ENCODE data around the gene MACROD2.
"Not testable (repeated sequence)": the region's sequence is repeated elsewhere in the genome, so short reads cannot be mapped to it uniquely, and the experiment has no call there.

MACROD2 gene

DNA sequence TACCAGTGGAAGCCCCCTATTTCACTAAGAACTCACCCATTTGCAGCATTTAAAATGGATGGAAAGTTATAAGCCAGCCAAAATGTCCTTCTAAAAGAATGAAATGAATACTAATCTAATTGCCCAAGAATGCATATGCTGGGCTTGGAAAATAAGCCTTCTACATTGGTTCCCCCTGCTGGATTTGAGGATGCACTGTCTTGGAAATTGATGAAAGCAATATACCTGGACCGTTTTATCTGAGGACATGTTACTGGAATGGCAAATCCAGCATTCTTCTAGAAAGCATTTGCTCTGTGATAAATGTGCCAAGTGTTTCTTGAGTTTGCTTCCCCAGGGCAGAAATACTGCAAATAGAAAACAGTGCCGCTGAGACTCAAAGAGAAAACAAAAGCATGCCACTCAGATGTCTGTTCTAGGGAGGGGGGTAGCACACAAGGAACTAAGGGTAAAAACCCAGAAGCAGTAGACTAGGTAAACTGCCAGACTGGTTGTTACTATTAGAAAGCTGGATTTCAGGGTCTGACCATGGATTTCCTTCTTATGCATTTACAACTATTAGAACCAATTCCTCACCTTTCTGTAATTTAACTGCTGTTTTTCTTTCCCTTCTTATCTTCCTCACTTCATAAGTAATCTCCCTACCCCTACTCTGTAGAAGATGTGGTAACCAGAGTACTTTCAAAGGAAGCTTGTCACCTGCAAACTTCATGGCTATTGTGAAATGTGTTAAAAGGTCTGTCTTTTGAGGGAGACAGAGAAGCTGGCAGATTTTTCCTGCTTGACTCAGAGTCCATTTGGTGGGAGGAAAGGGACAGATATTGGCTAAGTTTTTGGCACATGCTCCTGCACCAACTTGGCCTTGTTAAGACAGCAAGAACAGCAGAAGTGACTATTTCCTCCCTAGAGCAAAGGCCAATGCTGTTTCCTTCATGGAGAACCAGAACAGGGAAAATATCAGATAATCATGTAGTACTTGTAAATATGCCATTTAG lies 1935.3 kb downstream of the MACROD2 start:
- DNase-seq (ENCODE audit: low read depth in 2 of 2) = no peak

DNA sequence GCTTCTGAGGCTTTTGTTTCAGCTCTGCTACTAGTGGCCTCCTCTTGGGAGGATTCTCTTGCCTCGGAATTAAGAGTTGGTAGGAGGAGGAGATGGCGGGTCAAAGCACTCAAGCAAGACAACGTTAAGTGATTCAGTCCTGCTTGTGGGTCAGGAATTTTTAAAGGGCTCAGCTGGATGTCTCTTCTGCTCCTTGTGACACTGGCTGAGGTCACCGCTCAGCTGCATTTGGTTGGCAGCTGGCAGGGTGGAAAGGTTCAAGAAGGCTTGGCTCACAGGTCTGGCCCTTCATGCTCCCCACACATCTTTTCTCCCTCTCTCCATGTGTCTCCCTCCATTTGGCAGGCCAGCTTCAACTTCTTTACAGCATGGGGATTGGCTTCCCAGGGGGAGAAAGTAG lies 1936.6 kb downstream of the MACROD2 start:
- no peak for DNase-seq (ENCODE audit: low read depth in 2 of 2)

DNA sequence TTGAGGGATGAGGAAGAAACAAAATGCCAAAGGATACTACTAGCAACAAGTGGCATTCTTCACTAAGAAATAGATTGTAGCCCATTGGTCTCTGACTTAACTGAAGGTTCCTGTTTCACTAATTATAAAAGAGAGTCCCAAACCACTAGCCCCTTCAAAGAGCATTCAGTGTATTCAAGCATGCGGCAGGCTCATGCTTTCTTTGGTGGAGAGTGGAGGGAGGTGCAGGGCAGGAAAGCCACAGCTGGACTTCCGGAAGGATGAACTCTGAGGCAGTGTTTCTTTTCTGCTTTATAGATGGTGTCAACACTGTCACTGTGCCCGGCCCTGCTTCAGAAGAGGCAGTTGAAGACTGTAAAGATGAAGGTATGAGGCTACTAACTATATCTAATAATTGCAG lies 1941.9 kb downstream of the MACROD2 start:
- DNase-seq (ENCODE audit: low read depth in 2 of 2) = no peak

DNA sequence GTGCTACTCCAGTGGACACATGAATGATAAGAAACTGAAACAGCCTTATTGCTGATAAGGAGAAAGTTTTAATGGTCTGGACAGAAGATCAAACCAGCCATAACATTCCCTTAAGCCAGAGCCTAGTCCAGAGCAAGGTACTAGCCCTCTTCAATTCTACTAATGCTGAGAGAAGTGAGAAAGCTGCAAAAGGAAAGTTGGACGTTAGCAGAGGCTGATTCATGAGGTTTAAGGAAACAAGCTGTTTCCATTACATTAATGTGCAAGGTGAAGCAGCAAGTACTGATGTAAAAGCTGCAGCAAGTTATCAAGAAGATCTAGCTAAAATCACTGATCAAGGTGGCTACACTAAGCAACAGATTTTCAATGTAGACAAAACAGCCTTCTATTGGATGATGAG lies 1943.5 kb downstream of the MACROD2 start:
- DNase-seq (ENCODE audit: low read depth in 2 of 2) = no peak

DNA sequence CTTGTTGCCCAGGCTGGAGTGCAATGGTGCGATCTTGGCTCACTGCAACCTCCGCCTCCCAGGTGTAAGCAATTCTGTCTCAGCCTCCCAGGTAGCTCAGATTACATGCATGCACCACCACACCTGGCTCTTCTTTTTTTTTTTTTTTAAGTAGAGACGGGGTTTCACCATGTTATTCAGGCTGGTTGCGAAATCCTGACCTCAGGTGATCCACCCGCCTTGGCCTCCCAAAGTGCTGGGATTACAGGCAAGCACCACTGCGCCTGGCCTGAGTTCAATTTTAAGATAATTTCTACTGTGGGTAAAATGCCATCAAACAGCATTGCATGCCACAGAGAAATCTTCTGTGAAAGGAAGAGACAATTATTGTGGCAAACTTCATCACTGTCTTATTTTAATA lies 1944.8 kb downstream of the MACROD2 start:
- DNase-seq (ENCODE audit: low read depth in 2 of 2) = no peak

DNA sequence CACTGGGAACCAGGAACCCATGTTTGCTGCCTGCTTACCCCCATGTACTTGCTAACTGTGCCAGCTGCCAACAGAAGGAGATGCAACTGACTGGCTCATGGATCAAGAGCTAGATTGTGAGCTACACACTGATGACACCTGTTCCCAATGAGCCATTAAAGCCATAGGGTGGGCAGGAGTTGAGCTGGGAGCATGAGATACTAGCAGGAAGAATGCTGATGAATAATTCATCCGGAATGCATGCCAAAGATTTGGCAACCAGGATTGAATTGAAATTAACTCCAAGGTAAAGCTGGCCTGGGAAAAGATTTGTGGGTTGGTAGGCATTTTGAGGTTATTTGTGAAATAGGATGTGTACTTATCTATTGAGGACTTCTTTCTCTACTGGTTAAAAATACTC lies 1946.8 kb downstream of the MACROD2 start:
- DNase-seq (ENCODE audit: low read depth in 2 of 2) = no peak

DNA sequence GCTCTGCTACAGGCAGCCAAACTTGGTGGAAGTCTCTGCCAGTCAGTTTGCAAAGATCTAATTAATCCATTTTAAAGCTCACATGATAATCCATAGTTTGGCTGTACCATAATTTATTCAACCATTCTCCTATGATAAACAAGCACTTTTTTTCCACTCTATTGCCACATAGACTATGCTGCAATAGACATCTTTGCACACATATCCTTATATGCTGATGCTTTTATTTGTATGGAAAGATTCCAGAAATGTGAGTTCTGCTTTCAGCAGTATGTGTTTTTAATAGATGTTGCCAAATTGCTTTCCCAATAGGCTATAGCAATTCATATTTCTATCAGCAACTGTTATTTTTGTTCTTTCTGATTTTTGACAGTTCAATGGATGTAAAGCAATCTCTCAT lies 1950.0 kb downstream of the MACROD2 start:
- no peak for DNase-seq (ENCODE audit: low read depth in 2 of 2)

DNA sequence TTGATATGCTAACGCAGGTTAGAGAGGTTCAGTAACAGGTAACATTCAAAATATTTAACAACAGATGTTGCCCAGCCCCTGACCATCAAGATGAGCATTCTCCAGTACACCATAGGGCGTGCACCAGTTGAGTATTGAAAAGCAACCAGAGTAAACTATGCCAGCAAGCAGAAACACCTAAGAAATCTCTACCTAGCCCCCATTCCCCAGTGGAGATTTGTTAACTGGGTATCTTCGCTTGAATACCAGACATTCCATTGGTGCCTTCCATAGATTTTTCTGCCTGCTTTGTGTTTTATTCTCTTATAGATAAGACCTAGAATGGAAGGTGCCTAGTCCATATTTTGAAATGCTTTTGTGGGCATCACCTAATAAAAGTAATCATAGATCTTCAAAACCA lies 1954.1 kb downstream of the MACROD2 start:
- no peak for DNase-seq (ENCODE audit: low read depth in 2 of 2)

DNA sequence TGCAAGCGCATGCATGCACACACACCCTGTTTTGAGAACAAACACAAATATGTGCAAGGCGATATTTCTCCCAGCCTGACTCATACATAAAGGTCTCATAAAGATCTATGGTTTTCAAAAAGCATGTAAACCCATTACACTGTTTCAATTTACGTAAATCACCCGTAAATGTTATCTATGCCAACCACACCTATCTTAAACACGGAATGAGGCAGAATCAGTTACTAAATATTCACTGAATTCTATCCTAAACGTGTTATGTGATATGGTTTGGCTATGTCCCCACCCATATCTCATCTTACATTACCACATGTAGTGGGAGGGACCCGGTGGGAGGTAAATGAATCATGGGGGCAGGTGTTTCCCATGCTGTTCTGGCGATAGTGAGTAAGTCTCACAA lies 1956.3 kb downstream of the MACROD2 start:
- no peak for DNase-seq (ENCODE audit: low read depth in 2 of 2)

DNA sequence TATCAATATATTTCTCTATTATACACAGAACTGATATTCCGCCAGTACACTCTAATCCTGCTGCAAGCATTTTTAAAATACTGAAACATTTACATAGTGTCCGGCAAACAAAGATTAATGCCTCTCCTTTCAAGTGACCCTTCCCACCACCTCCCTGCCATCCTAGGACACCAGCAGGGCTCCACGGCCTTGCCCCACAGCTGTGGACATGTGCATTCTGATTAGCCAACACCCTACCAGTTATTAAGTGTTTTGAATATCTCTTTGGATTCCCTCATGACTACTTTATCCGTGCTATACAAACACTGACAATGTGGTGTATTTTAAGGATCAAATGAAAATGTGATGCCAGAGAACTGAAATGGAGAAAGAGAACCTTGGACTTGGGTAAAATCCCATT lies 1962.8 kb downstream of the MACROD2 start:
- no peak for DNase-seq (ENCODE audit: low read depth in 2 of 2)

DNA sequence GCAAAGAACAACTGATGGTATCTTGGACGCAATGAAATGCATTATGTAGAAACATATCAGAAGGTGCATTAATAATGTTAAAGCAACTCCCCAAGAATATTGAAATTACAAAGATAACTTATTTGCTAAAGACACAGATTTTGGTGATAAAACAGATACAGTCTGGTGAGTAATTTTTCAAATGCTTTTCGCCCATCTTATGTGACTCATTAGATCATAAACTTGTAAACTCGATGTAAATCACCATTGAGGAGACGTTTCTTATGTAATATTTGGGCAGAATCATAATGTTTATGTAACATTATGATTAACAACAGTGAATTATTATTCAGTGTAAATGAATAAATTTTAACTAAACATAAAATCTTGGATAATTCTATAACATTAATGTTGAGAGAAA lies 1969.8 kb downstream of the MACROD2 start:
- no peak for DNase-seq (ENCODE audit: low read depth in 2 of 2)

DNA sequence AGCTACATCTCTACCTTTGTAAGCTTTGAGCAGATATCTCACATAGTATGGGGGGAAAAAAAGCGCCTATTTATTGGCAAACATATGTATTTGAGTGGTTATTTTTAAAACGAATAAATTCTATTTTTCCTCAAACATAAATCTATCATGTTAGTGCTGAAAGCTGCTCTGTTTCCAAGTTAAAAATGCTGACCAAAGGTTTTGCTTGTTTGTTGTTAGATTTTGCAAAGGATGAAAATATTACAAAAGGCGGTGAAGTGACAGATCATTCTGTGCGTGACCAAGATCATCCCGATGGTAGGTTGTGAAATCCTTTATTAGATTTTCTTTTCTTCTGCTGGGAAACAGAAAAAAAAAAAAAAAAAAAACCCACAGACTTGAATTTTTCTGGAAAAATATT lies 1972.0 kb downstream of the MACROD2 start:
- no peak for DNase-seq (ENCODE audit: low read depth in 2 of 2)

DNA sequence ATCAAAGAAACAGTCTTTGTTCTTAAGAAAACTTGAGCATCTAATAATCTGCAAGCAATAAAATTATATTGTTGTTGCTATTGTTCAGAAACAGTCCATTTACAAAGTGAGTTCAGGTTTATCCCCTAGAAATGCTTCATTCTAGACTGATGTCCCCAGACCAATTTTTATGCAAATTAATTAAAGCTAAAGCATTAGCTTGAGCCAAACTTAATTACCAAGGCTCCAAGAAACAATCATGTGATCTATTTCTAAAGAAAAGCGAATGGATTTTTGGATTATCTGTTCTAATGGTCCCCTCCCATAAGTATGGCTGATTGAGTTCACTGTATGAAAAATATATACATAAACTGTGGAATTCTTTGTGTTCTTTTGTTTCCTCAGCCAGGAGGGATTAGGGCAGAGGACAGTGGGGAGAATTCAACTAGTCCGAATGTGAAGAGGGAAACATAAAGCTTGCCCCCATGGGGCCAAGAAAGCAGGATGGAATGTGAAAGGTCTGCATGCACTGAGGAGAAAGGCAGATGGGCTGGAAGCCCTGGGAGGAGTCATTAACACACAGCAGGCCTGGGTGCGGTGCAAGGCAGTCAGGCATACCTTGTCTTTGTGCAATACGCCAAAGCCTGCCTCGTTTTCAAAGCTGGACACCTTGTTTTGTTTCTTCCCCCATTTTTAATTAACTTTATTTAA lies 1980.9 kb downstream of the MACROD2 start:
- DNase-seq (ENCODE audit: low read depth in 2 of 2) = no peak

DNA sequence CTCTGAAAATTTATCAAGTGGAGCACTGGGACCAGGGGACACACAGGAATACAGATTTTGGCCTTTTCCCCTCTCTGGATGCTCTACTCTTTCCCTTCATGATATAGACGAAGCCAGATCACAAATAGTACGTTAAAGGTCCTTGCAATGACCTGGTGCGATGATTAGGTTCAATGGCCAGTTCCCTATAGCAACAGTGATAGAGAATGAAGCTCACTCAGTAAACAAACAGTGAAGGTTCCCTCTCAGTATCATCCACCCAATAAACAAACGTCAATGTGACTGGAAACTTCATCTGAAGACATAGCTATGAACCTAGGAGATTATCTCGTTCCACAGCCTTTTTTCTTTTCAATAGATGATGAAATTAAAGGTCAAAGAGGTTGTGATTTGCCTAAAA lies 1981.7 kb downstream of the MACROD2 start:
- no peak for DNase-seq (ENCODE audit: low read depth in 2 of 2)

DNA sequence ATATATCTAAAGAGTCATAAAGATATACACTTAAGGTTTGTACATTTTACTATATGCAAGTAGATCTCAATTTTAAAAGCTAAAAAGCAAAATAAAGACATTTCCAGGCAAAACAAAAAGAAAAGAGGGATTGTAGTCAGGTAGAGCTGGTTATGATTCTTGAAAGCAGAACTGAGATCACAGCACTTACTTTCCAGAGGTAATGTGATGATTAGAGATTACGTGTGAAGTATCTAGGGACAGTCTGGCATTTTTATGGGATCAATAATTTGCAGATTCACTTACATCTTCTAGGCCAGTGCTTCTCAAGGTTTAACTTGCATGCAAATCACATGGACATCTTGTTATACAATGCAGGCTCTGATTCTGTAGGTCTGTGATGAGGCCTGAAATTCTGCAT lies 1982.4 kb downstream of the MACROD2 start:
- DNase-seq (ENCODE audit: low read depth in 2 of 2) = no peak

DNA sequence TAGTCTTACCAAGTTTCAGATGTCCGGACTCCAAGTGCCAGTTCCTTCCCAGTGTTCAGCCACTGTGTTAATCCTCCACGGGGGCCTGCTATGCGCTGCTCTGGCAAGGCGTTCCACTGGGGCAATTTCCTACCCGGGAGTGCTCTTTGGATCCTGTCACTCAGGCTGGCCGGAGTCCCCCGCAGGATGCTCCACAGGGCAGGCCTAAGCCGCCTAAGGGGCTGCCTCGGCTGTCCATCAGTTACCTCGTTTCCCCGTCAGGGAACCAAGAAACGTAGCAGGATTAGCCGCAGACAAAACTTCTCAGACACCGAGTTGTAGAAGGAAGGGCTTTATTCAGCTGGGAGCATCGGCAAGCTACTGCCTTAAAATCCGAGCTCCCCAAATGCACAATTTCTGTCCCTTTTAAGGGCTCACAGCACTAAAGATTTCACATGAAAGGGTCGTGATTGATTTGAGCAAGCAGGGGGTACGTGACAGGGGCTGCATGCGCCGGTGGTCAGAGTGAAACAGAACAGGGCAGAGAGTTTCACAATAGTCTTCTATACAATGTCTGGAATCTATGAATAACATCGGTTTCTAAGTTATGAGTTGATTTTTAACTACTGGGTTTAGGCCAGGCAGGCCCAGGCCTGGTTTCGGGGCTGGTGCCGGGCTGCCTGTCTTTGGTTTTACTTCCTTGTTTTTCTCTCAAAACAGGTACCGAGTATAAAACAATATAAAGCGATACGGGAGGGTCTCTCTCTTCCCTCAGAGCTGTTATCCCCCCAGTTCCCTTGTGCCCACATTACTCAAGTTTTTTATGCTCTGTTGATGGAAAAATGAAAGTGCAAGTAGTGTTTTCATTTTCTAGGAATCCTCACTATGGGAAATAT lies 1990.4 kb downstream of the MACROD2 start:
- DNase-seq (ENCODE audit: low read depth in 2 of 2) = not testable (repeated sequence)

DNA sequence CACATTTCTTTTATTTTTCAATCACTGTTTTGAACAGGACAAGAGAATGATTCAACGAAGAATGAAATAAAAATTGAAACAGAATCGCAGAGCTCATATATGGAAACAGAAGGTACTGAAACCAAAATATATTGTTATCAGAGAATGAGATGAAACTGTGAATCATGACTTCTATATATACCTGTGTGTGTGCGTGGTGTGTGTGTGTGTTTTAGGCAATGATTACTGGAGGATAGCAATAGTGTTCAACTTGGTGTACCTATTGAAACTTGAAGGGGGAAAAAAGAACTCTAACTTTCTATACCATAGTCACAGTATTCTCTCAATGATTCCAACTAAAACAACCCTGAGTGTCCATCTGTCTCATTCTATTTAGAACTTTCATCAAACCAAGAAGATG lies 1991.4 kb downstream of the MACROD2 start:
- no peak for DNase-seq (ENCODE audit: low read depth in 2 of 2)

DNA sequence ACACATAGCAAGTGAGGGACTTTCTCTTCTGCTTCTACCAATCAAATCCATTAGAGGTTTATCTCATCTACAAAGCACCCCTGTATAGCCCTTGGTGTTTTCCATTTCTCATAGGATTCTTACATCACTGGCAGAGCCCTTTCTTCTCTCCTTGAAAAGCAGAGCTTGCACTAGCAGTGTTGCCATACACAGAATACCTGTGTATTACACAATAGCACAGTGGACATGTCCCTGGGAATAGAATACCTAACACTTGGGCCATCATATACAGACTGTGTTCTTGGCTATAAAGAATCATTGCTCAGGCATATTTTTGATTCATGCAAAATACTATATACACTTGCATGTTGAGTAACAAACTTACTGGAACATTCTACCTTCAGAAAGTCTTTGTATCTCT lies 1996.0 kb downstream of the MACROD2 start:
- DNase-seq (ENCODE audit: low read depth in 2 of 2) = no peak

DNA sequence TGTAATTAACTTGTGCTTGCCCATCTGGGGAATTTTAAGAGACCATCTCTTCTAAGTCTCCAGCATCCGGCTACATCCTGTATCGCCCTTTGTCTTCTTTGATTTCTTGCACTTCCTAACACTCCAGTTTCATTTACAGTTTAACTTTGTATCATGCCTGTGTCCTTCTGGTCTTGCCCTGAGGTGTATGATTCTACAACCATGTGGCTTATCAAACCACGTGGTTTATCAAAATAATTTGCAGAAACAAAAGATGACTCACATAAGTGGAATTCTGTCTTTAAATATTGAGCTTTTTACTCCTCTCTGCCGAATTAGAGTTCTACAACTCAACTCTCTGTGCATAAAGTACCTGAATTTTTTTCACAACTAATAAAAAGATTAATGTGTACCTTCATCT lies 1997.2 kb downstream of the MACROD2 start:
- DNase-seq (ENCODE audit: low read depth in 2 of 2) = no peak

DNA sequence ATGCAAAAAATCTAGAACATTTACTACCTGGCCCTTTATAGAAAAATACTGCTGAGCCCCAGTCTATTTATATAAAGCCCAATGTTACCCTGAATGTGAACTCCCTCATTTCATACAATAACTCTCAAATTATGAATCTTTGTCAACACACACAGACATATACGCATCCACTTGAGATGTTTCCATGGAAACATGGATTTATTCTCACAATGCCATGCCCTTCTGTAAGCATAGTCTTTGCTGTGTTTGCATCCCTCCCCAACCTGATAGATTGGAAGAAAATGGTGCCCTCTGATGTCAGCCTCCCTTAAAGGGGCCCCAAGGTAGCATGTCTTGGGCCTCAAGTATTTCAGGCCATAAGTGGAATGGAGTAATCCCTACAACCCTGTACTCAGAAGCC lies 2004.8 kb downstream of the MACROD2 start:
- no peak for DNase-seq (ENCODE audit: low read depth in 2 of 2)

DNA sequence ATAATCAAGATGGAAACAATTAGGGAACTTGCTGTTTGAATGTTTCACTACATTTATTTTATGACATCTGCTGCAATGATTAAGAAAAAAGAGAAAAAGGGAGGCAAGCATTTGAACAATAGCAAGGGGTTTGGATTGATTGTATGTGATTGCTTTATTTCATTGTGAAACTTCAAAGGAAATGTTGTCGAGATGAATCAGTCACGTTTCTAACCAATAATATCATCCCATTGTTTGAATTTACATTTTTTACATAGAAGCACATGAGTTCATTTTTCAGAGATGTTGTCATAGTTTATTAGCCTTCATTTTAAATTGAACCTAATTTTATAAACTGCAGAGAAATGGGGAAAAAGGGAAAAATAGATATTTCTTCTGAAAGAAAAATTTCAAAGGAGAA lies 2006.0 kb downstream of the MACROD2 start:
- no peak for DNase-seq (ENCODE audit: low read depth in 2 of 2)

DNA sequence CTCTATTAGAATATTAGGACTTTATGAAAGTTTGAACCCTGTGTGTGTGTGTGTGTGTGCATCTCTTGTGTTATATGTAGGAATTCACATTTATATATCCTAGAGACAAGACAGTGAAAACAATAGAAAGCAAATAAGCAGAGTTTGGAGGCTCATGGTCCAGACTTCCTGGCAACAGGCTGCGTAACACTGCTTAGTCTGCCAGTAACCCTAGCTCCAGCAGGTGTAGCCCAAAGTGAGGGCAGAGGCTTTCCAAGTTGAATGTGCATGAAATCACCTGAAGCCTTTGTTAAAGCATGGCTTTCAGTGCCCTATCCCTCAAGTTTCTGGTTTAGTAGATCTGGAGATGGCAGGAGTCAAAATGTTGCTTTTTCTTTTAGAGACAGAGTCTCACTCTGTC lies 2008.0 kb downstream of the MACROD2 start:
- DNase-seq (ENCODE audit: low read depth in 2 of 2) = no peak
